GM11168 (cell line): ENCODE results near the gene ARHGAP44.

ENCODE experiments used
- in situ Hi-C: fragments of 300-500 bp; cut with MboI; formaldehyde crosslinking; loops from one replicate; pipeline ENCODE4 v1.12.0; 2022; ENCODE audit warnings: low sequenced_read_pairs; ENCODE audit not compliant: unreplicated experiment

Gene ARHGAP44

GRCh38 chr17:12883472-12883871, 94.2 kb downstream of the ARHGAP44 start:
- in situ Hi-C loops = no loop called here

GRCh38 chr17:12887088-12887487, 97.8 kb downstream of the ARHGAP44 start:
- in situ Hi-C loops = no loop called here

- in situ Hi-C loops = no loop called here
Observed at GRCh38 chr17:12896180-12896785, 107.0 kb downstream of the ARHGAP44 start.

GRCh38 chr17:12898110-12898509, 108.8 kb downstream of the ARHGAP44 start:
- in situ Hi-C loops = no loop called here

- in situ Hi-C loops = no loop called here
Observed at GRCh38 chr17:12899604-12900003, 110.3 kb downstream of the ARHGAP44 start.

GRCh38 chr17:12900474-12900873, 111.2 kb downstream of the ARHGAP44 start:
- in situ Hi-C loops = no loop called here

- in situ Hi-C loops = no loop called here
Observed at GRCh38 chr17:12902046-12902445, 112.7 kb downstream of the ARHGAP44 start.

GRCh38 chr17:12907477-12907876, 118.2 kb downstream of the ARHGAP44 start:
- in situ Hi-C loops = no loop called here

- in situ Hi-C loops = no loop called here
Observed at GRCh38 chr17:12909046-12909445, 119.7 kb downstream of the ARHGAP44 start.

- in situ Hi-C loops = no loop called here
Observed at GRCh38 chr17:12909511-12909910, 120.2 kb downstream of the ARHGAP44 start.

GRCh38 chr17:12911239-12911638, 121.9 kb downstream of the ARHGAP44 start:
- in situ Hi-C loops = no loop called here

GRCh38 chr17:12917399-12917798, 128.1 kb downstream of the ARHGAP44 start:
- in situ Hi-C loops = no loop called here

- in situ Hi-C loops = no loop called here
Observed at GRCh38 chr17:12918142-12918541, 128.8 kb downstream of the ARHGAP44 start.

- in situ Hi-C loops = no loop called here
Observed at GRCh38 chr17:12922120-12922519, 132.8 kb downstream of the ARHGAP44 start.

- in situ Hi-C loops = no loop called here
Observed at GRCh38 chr17:12924614-12925013, 135.3 kb downstream of the ARHGAP44 start.

GRCh38 chr17:12927001-12927400, 137.7 kb downstream of the ARHGAP44 start:
- in situ Hi-C loops = no loop called here

GRCh38 chr17:12927541-12928425, 138.5 kb downstream of the ARHGAP44 start:
- in situ Hi-C loops = no loop called here

- in situ Hi-C loops = no loop called here
Observed at GRCh38 chr17:12928736-12929135, 139.4 kb downstream of the ARHGAP44 start.

GRCh38 chr17:12936501-12936900, 147.2 kb downstream of the ARHGAP44 start:
- in situ Hi-C loops = no loop called here

GRCh38 chr17:12940699-12941098, 151.4 kb downstream of the ARHGAP44 start:
- in situ Hi-C loops = no loop called here

GRCh38 chr17:12947047-12947446, 157.7 kb downstream of the ARHGAP44 start:
- in situ Hi-C loops = no loop called here

GRCh38 chr17:12952012-12952411, 162.7 kb downstream of the ARHGAP44 start:
- in situ Hi-C loops = no loop called here
